Measurements from ENCODE around the gene LMOD2.

DNA sequence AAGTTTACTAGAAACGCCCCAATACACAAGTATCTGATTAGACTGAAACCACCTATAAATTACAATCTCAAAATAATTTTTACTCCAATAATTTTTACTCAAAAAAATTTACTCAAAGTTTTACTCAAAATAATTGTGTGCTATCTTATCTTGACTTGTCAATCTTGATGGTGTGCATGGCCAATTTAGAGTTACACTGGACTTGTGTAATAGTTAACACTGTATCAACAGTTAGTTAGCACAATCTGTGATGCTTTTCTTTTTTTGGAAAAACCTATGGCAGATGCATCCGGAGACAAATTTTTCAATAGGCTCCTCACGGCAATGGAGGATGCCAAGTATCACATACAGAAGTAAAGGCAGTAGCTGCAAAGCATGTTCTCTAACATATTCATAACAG is 24.9 kb downstream of the LMOD2 start:
- TF ChIP-seq BRD9 (IDR thresholded peaks at IDR 0.05; ENCODE audit: low read depth, partially characterized antibody) (no peak), ZBTB1 (CRISPR knock-in tag; IDR thresholded peaks at IDR 0.05; ENCODE audit: borderline replicate concordance, low read depth) (no peak), HNRNPK (IDR thresholded peaks at IDR 0.05; ENCODE audit: low read depth, low read length, poor library complexity, severe bottlenecking) (no peak), ZEB2 (IDR thresholded peaks at IDR 0.05) (no peak), KDM4B (IDR thresholded peaks at IDR 0.05; ENCODE audit: borderline replicate concordance in 2 of 2, low read depth in 1 of 2) (no peak), U2AF1 (optimal IDR thresholded peaks at IDR 0.05; ENCODE audit: low read depth, low read length) (no peak), EP300 (IDR thresholded peaks at IDR 0.05; ENCODE audit: low read length) (no peak), ARID2 (IDR thresholded peaks at IDR 0.05) (no peak), POLR2AphosphoS5 (IDR thresholded peaks at IDR 0.05; ENCODE audit: control insufficient read depth, insufficient read depth, low read depth, low read length) (no peak), YY1 (IDR thresholded peaks at IDR 0.05; ENCODE audit: borderline replicate concordance in 1 of 3, control insufficient read depth in 1 of 3, extremely low read depth in 1 of 3, insufficient read depth in 3 of 3, insufficient read length in 1 of 3, insufficient replicate concordance in 2 of 3, low read depth in 1 of 3, low read length in 2 of 3) (no peak), CAMTA2 (CRISPR knock-in tag; conservative IDR thresholded peaks at IDR 0.05) (no peak)
- TF ChIP-seq, protein P1, sequence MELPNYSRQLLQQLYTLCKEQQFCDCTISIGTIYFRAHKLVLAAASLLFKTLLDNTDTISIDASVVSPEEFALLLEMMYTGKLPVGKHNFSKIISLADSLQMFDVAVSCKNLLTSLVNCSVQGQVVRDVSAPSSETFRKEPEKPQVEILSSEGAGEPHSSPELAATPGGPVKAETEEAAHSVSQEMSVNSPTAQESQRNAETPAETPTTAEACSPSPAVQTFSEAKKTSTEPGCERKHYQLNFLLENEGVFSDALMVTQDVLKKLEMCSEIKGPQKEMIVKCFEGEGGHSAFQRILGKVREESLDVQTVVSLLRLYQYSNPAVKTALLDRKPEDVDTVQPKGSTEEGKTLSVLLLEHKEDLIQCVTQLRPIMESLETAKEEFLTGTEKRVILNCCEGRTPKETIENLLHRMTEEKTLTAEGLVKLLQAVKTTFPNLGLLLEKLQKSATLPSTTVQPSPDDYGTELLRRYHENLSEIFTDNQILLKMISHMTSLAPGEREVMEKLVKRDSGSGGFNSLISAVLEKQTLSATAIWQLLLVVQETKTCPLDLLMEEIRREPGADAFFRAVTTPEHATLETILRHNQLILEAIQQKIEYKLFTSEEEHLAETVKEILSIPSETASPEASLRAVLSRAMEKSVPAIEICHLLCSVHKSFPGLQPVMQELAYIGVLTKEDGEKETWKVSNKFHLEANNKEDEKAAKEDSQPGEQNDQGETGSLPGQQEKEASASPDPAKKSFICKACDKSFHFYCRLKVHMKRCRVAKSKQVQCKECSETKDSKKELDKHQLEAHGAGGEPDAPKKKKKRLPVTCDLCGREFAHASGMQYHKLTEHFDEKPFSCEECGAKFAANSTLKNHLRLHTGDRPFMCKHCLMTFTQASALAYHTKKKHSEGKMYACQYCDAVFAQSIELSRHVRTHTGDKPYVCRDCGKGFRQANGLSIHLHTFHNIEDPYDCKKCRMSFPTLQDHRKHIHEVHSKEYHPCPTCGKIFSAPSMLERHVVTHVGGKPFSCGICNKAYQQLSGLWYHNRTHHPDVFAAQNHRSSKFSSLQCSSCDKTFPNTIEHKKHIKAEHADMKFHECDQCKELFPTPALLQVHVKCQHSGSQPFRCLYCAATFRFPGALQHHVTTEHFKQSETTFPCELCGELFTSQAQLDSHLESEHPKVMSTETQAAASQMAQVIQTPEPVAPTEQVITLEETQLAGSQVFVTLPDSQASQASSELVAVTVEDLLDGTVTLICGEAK (IDR thresholded peaks at IDR 0.05) = no peak
- TF ChIP-seq, protein P1 (CRISPR knock-in tag; IDR thresholded peaks at IDR 0.05) = no peak
- TF ChIP-seq, protein P2, sequence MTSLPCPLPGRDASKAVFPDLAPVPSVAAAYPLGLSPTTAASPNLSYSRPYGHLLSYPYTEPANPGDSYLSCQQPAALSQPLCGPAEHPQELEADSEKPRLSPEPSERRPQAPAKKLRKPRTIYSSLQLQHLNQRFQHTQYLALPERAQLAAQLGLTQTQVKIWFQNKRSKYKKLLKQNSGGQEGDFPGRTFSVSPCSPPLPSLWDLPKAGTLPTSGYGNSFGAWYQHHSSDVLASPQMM (CRISPR knock-in tag; IDR thresholded peaks at IDR 0.05) = no peak
- TF ChIP-seq, protein P3, sequence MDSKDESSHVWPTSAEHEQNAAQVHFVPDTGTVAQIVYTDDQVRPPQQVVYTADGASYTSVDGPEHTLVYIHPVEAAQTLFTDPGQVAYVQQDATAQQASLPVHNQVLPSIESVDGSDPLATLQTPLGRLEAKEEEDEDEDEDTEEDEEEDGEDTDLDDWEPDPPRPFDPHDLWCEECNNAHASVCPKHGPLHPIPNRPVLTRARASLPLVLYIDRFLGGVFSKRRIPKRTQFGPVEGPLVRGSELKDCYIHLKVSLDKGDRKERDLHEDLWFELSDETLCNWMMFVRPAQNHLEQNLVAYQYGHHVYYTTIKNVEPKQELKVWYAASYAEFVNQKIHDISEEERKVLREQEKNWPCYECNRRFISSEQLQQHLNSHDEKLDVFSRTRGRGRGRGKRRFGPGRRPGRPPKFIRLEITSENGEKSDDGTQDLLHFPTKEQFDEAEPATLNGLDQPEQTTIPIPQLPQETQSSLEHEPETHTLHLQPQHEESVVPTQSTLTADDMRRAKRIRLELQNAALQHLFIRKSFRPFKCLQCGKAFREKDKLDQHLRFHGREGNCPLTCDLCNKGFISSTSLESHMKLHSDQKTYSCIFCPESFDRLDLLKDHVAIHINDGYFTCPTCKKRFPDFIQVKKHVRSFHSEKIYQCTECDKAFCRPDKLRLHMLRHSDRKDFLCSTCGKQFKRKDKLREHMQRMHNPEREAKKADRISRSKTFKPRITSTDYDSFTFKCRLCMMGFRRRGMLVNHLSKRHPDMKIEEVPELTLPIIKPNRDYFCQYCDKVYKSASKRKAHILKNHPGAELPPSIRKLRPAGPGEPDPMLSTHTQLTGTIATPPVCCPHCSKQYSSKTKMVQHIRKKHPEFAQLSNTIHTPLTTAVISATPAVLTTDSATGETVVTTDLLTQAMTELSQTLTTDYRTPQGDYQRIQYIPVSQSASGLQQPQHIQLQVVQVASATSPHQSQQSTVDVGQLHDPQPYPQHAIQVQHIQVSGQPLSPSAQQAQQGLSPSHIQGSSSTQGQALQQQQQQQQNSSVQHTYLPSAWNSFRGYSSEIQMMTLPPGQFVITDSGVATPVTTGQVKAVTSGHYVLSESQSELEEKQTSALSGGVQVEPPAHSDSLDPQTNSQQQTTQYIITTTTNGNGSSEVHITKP (IDR thresholded peaks at IDR 0.05; ENCODE audit: partially characterized antibody) = no peak
